Endothelial cell of umbilical vein (primary cell): Measurements from ENCODE around the gene OAS3.

Source experiments
- CTCF ChIP-seq, 2 donors: IDR thresholded peaks; 1 replicate in 1 of 2; 2 replicates in 1 of 2; pipeline ENCODE4 v1.5.1; 2011; ENCODE audit warnings: low read length in 2 of 2, mild to moderate bottlenecking in 2 of 2, moderate library complexity in 2 of 2, control low read depth in 1 of 2, inconsistent platforms in 1 of 2, low read depth in 1 of 2; ENCODE audit not compliant: insufficient read depth in 1 of 2; ENCODE audit errors: extremely low read depth in 1 of 2
- GATA2 ChIP-seq: IDR thresholded peaks from 2 replicates; pipeline ENCODE4 v1.7.0; 2011; ENCODE audit warnings: low read depth, mild to moderate bottlenecking, moderate library complexity, mixed read lengths, low read length; ENCODE audit not compliant: insufficient read length, insufficient read depth
- MAX ChIP-seq: IDR thresholded peaks from 2 replicates; pipeline ENCODE4 v1.6.1; 2011; ENCODE audit not compliant: insufficient read depth, insufficient read length
- POLR2A ChIP-seq: IDR thresholded peaks from 2 replicates; pipeline ENCODE4 v1.6.1; 2012; ENCODE audit warnings: low read depth, mild to moderate bottlenecking, control low read depth, low read length

- TF ChIP-seq CTCF (IDR thresholded peaks at IDR 0.05; ENCODE audit: extremely low read depth in 1 of 2, insufficient read depth in 1 of 2, low read depth in 1 of 2, low read length in 2 of 2) (no peak), MAX (no peak), GATA2 (no peak), POLR2A (no peak)
These were observed 29.7 kb upstream of the OAS3 start for GRCh38 chr12:112908548-112908947.
